ENCODE measurements around the gene DTHD1.

GRCh38 chr4:36316607-36317006, 35.2 kb downstream of the DTHD1 start:
- no peak for TF ChIP-seq EZH2 (IDR thresholded peaks at IDR 0.05; ENCODE audit: borderline replicate concordance, low read depth, low read length, poor library complexity, severe bottlenecking)
- TF ChIP-seq CTCF (conservative IDR thresholded peaks at IDR 0.05; ENCODE audit: low read depth, low read length): no peak

Data from A673 (cell line).